ENCODE results near the gene CDH12.

CDH12 gene

DNA sequence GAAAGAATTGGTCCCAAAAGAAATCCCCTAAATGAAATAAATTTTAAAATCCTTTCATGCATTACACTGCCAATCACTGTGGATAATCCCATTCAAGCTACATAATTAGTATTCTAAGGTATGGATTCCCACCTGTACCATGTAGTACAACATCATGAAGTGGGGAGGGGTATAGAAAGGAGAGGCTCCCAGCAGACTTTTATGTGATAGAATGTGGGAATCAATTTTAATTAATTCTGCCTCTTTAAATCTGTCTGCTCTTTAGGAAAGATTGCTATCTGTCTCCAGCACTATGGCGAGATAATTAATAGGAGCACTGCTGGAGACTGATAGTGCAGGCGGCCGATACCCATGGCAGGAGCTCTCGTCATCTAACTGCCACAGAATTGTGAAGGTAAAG is 95.4 kb downstream of the CDH12 start:
- DNase-seq = no peak

DNA sequence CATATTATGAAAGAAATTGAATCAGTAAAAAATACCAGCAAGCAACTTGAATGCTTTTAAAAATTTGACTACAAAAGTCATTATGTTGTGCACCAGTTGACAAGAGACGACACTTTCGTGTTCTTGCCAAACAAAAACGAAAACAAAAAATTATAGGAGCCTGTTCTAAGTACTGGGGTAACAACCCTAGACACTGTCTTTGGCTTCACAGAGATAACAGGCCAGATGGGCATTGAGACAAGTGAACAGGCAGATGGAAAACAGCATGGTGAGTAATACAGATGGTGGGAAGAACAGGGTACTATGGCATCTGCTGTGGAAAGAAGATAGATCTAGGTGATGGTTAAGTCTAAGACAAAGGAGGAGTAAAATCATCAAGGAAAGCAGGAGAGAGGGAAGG is 99.0 kb downstream of the CDH12 start:
- DNase-seq = no peak

GRCh38 chr5:22751536-22751935 is 101.6 kb downstream of the CDH12 start:
- no peak for DNase-seq

- no peak for DNase-seq
These were observed 116.6 kb downstream of the CDH12 start for GRCh38 chr5:22736443-22737003.

DNA sequence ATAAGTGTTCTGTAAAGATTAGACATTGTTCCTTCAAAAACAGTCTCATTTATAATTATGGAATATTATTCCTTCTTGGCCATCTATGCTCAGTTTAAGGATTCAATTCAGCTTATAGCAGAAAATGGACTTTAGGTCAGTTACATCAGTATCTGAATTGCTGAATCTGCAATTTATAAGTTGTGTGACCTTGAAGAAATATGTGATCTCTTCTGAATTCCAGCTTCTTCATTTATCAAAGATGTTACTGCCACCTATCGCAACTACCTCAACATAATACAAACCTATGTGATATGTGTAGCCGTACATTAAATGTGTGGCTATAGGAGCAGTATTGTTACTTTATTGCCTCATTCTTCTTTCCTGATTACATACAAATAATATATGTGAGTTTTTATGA is 118.2 kb downstream of the CDH12 start:
- no peak for DNase-seq

DNA sequence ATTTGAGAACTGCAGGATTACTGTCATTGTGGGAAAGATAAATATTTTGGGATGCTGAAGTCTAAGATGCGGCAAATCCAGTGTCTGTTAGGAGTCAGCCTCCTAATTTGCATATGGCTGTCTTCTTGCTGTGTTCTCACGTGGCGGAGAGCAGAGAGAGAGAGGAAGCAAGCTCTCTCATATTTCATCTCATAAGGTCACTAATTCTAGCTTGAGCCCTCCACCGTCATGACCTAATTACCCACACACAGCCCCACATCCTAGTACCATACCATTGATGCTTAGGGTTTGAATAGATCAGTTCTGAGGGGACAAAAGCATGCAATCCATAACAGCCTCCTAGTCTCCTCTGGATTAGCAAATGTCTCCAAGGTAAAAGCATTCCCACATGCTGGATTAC is 124.5 kb downstream of the CDH12 start:
- DNase-seq = no peak

DNA sequence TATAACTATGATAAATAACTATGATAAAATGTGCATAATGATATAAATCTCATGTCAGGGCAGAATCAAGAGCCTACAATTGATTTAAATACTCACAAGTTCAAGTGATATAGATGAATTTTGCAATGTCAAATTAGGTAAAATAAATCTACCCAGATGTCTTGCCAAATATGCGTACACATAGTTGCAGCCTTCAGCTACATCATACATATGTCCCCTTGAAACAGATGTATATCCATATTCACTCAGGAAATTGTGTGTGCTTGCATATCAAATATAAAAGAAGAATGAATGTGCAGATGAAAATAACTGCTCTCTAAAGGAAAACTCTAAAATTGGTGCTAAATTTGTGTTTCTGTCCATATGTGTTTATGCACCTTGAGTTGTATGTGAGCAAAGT is 130.7 kb downstream of the CDH12 start:
- no peak for DNase-seq

DNA sequence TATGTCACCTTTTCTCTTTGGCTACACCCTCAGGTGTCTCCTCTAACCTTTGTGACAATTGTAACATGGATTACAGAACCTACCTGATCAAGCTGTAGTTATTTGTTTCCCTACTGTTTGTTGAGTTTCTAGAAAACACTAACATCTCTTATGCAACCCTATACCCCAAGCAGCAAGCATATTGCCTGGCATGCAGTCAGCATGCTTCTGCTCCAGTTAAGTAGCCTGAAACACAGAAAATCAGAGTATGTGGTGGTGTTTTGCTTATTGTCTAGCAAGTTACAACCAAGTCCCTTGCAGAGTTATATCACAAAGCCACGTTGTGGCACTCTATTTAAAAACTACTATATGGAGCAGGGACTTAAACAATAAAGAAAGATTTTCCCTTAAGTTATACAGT is 131.1 kb downstream of the CDH12 start:
- no peak for DNase-seq

- DNase-seq = no peak
These were observed 133.3 kb downstream of the CDH12 start for GRCh38 chr5:22719842-22720241.

- DNase-seq = no peak
These were observed 142.5 kb downstream of the CDH12 start for GRCh38 chr5:22710660-22711059.

DNA sequence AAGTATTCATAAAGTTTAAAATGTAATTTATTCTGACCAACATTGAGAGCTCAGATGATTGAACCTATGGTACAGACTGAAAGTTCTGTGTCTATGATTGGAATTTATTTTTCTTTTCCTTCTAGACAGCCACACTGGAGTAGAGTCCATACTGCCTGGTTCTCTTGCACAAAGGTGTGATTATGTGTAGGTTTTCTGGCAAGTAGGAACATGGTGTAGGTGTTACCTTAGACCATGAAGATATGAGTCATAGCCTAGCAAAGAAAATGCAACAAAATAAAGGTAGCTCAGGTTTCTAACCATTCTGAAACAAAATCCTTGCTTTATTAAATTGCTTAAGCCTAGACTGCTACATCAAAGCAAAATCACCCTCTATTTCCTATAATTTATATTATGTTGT is 143.4 kb downstream of the CDH12 start:
- DNase-seq = no peak

DNA sequence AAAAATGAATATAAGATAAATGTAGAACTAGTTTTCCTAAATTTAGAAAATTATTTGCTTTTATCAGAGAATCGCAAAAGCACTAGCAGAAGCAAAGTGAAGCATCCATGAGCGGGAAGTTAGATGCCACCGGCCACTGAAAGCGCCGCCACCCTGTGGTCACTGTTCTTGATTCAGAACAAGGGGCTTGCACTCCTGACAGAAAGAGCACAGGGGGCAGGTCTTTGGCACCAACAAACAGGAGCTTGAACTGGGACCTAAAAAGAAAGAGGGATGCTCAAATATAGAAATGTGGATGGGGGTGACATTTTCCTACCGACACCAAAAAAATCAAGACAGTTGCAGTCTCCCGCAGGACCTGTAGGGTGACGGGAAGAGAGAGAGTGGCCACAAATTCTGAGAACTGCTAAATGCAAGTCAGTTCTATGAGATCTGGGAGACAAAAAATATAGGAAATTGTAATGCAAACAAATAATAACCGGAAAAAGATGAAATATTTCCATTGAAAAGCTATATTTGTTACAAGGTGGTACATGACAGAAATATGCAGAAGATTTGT is 144.3 kb downstream of the CDH12 start:
- DNase-seq = no peak

GRCh38 chr5:22706901-22707300 is 146.2 kb downstream of the CDH12 start:
- DNase-seq = no peak

DNA sequence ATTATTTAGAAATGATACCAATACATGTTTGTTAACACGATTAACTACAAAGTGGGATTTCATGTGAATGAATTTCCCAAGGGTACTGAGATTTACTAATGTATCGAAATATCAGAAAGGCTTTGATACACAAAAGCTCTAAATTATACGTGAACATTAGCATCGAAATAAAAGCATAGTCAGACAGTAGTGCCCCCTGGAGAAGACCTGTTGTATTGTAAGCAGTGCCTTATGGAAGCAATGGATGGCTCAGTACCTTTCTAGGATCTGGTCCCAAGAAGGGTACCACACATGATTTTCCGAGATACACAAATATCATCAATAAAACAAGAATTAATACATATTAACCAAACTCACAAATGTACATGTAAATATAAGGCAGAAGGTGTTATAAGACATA is 153.8 kb downstream of the CDH12 start:
- DNase-seq = no peak

DNA sequence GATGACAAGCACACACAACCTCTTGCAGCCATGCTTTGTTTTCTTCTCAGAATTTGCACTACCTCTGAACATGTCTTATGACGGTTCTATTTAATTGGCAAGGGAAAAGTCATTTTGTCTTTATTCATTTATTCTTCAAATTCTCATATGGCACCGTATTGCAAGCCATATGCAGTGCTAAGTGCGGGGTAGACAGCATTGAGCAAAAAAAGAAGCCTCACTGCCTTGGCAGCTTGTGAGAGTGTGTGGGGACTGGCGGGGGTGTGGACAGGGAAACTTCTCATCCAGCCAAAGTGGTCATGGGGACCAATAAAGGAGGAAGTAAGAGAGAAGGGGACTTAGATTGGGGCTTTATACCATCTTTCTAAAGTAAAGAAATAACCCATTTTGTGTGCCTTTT is 160.0 kb downstream of the CDH12 start:
- DNase-seq = no peak

DNA sequence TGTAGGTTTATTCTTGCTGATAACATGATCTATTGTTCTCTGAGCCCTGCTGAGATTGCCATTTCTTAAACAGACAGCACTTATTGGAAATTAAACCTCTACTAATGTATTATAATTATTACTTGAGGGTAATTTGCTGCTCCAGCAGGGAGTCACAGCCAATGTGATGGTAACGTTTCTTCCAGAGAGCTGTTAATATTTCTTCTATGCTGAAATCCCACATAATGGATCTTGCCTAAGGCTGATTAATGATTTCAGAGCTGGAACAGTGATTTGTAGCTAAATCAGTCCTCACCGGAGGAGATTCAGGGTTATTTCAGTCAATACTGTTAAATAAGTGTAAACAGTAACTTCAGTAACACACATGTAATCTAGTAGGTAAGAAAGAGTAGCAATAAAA is 170.1 kb downstream of the CDH12 start:
- DNase-seq = no peak

- DNase-seq = no peak
These were observed 174.3 kb downstream of the CDH12 start for GRCh38 chr5:22678886-22679285.

DNA sequence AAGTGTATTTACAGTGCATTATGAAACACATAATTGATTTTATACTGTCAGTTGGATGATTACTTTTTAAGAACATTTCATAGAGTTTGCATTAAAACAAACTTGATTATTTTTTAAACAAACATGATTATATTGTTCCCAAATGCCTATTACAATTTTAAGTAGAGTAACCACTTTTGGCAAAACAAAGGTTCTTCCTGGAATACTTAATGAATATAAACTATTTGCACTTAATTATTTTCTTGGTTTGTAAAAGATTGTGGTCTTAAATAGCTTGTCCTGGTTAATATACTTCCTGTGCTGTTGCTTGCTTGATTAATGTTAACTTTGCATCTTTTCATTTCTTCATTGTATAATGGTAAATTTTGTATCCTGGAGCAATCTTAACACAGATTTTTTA is 180.0 kb downstream of the CDH12 start:
- DNase-seq = no peak

- DNase-seq = no peak
These were observed 183.8 kb downstream of the CDH12 start for GRCh38 chr5:22669345-22669744.

GRCh38 chr5:22665801-22666200 is 187.3 kb downstream of the CDH12 start:
- no peak for DNase-seq

DNA sequence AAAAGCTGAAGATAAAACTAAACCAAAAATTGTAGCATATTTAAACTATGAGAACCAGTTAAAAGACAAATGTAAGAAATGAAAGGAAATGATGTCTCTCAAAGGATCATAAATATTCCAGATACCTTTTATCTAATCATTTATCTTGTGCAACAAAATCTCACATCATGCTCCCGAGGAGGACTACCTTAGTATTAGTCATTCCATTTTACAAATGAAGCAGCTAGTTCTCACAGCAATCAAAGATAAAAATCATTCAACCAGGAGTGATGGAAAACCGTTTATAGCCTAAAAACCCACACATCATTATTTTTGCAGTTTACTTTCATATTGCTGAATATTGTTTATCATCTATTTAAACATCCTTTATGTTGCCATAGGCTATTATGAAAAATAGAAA is 190.0 kb downstream of the CDH12 start:
- DNase-seq = no peak

- no peak for DNase-seq
These were observed 190.8 kb downstream of the CDH12 start for GRCh38 chr5:22662391-22662790.

- DNase-seq = no peak
These were observed 201.8 kb downstream of the CDH12 start for GRCh38 chr5:22651355-22651754.

- no peak for DNase-seq
These were observed 202.6 kb downstream of the CDH12 start for GRCh38 chr5:22650511-22650910.

GRCh38 chr5:22649074-22649473 is 204.1 kb downstream of the CDH12 start:
- DNase-seq = no peak

- no peak for DNase-seq
These were observed 208.3 kb downstream of the CDH12 start for GRCh38 chr5:22644859-22645258.
